Fibroblast of lung (primary cell): Measurements from ENCODE around the gene APOA4. TPM values are rescaled to one million over a fixed set of nuclear protein-coding genes. Genes with fewer than 3 reads are reported as not detected.

ENCODE experiments used
- DNase-seq, 2 donors: peaks; one replicate each; pipeline versions ENCODE4 v3.0.0 to v3.0.0-alpha.2; 2010; ENCODE audit warnings: low read depth in 2 of 2
- H2AFZ ChIP-seq: 2 replicates; pipeline ENCODE4 v1.5.1; 2012; ENCODE audit warnings: low read length, control low read depth, inconsistent platforms
- H3K27ac ChIP-seq: 2 replicates; pipeline ENCODE4 v1.5.1; 2011; ENCODE audit warnings: low read length, control low read depth; ENCODE audit not compliant: insufficient read depth
- H3K27me3 ChIP-seq: 2 replicates; pipeline ENCODE4 v1.5.1; 2011; ENCODE audit warnings: mild to moderate bottlenecking, low read length; ENCODE audit not compliant: control insufficient read depth, insufficient read depth
- H3K36me3 ChIP-seq: 2 replicates; pipeline ENCODE4 v1.5.1; 2011; ENCODE audit warnings: low read length; ENCODE audit not compliant: control insufficient read depth, insufficient read depth
- H3K4me1 ChIP-seq: 2 replicates; pipeline ENCODE4 v1.5.1; 2011; ENCODE audit warnings: low read length; ENCODE audit not compliant: control insufficient read depth, insufficient read depth; ENCODE audit errors: extremely low read depth
- H3K4me2 ChIP-seq: 2 replicates; pipeline ENCODE4 v1.5.1; 2011; ENCODE audit warnings: low read length, control low read depth; ENCODE audit not compliant: insufficient read depth; ENCODE audit errors: extremely low read depth
- H3K4me3 ChIP-seq, 4 experiments: fragments of 200-600 bp in 1 of 4; sonication (generic) in 1 of 4; replicated peaks in 1 of 4; 2 replicates each; pipeline ENCODE4 v1.5.1; 2011 to 2016; ENCODE audit warnings: low read length in 4 of 4, low read depth in 3 of 4, mild to moderate bottlenecking in 3 of 4, control low read depth in 2 of 4, inconsistent platforms in 1 of 4, mixed read lengths in 1 of 4; ENCODE audit not compliant: insufficient read depth in 1 of 4; ENCODE audit errors: control extremely low read depth in 1 of 4
- H3K79me2 ChIP-seq: 2 replicates; pipeline ENCODE4 v1.5.1; 2012; ENCODE audit warnings: mild to moderate bottlenecking, low read length, inconsistent platforms; ENCODE audit not compliant: control insufficient read depth, insufficient read depth
- H3K9ac ChIP-seq: 2 replicates; pipeline ENCODE4 v1.5.1; 2011; ENCODE audit warnings: mild to moderate bottlenecking, low read length, control low read depth; ENCODE audit not compliant: insufficient read depth
- H3K9me3 ChIP-seq: 2 replicates; pipeline ENCODE4 v1.5.1; 2012; ENCODE audit warnings: low read depth, low read length; ENCODE audit not compliant: control insufficient read depth, insufficient read depth
- H4K20me1 ChIP-seq: 2 replicates; pipeline ENCODE4 v1.5.1; 2011; ENCODE audit warnings: low read length; ENCODE audit not compliant: control insufficient read depth, insufficient read depth; ENCODE audit errors: extremely low read depth
- EZH2 ChIP-seq: IDR thresholded peaks from 2 replicates; pipeline ENCODE4 v1.5.1; 2012; ENCODE audit warnings: low read length, control low read depth, mild to moderate bottlenecking; ENCODE audit errors: missing control alignments
- polyA minus RNA-seq: library from RNA; depleted of rRNA, polyadenylated mRNA; stranded (reverse); fragments of >200 nt; gene quantifications from 2 replicates; pipeline ENCODE4 v1.2.3, GENCODE V29; 2011; ENCODE audit warnings: low replicate concordance
- polyA plus RNA-seq, 2 donors: library from polyadenylated mRNA; depleted of rRNA in 1 of 2; stranded (reverse) in 1 of 2; unstranded in 1 of 2; fragments of >200 nt; gene quantifications; 2 replicates each; pipeline ENCODE4 v1.2.1, GENCODE V29; 2011 to 2012; ENCODE audit warnings: missing spikeins in 1 of 2
- total RNA-seq: library from RNA; depleted of rRNA; stranded (reverse); fragments of >200 nt; gene quantifications from 2 replicates; pipeline ENCODE4 v1.2.1, GENCODE V29; 2014
- TF ChIP-seq, protein P1 (sequence below), 2 donors: IDR thresholded peaks in 1 of 2; conservative IDR thresholded peaks in 1 of 2; 1 replicate in 1 of 2; 2 replicates in 1 of 2; pipeline ENCODE4 v1.5.1; 2011 to 2012; ENCODE audit warnings: low read length in 2 of 2, control low read depth in 1 of 2, inconsistent platforms in 1 of 2, low read depth in 1 of 2, mild to moderate bottlenecking in 1 of 2

APOA4 gene
- total RNA-seq (not detected in 2 replicates), polyA plus RNA-seq (not detected in 2 replicates), polyA minus RNA-seq (not detected in 2 replicates)
- not detected in 2 replicates for polyA plus RNA-seq (2012)

DNA sequence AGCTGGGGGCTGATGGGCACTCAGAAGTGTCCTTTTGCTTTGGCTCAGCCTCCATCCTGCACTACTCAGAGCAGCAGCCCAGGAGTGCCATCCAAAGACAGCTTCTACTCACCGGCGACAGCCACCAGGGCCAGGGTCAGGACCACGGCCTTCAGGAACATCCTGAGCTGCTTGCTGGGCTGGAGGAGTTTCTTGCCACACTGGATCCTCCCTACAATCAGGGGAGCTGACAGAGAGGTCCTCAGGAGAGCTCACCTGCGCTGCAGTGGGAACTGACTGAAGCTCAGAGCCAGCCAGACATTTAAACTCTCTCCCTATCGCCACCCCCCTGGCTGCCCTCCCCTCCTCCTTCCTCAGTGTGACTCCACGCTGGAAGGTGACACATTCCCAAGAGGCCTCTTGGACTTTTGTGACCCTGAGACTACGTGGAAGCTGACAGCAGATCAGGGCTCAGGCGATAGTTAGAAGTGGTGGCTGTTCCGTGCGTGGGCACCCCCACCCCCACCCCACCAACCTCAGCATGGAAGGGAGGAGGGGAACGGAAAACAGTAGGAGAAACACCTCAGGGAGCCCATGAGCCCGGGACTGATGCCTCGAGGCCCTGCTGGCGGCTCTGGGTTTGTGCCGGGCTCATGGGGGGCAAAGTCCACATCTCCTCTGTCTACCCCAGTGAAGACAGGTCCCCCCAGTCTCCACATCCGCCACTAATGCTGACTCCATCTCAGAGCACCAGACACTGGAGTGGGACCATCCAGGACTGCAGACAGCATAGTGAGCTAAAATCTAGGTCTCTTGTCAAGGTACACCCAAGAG lies at the start of gene APOA4:
Gene APOA4 (minus strand): TSS at position 274 of the 813 bp plus-strand sequence. CDS start 113 bp downstream, at position 161.
- no peak within 1 kb of the TSS for H2AFZ ChIP-seq
- H3K9me3 ChIP-seq = no peaks in the 10 kb centered on the region
- H3K27ac ChIP-seq = no peak within 1 kb of the TSS
- H3K4me2 ChIP-seq = no peak within 1 kb of the TSS
- no peak within 1 kb of the TSS for H3K9ac ChIP-seq
- no peaks in the 10 kb centered on the region for H4K20me1 ChIP-seq
- H3K4me3 ChIP-seq = no peak within 1 kb of the TSS
- H3K4me1 ChIP-seq = no peaks in the 10 kb centered on the region
- peaks cover 5% of the 10 kb centered on the region for H3K27me3 ChIP-seq
- DNase-seq = no peak
- no peaks in the 10 kb centered on the region for H3K36me3 ChIP-seq
- TF ChIP-seq, protein P1, sequence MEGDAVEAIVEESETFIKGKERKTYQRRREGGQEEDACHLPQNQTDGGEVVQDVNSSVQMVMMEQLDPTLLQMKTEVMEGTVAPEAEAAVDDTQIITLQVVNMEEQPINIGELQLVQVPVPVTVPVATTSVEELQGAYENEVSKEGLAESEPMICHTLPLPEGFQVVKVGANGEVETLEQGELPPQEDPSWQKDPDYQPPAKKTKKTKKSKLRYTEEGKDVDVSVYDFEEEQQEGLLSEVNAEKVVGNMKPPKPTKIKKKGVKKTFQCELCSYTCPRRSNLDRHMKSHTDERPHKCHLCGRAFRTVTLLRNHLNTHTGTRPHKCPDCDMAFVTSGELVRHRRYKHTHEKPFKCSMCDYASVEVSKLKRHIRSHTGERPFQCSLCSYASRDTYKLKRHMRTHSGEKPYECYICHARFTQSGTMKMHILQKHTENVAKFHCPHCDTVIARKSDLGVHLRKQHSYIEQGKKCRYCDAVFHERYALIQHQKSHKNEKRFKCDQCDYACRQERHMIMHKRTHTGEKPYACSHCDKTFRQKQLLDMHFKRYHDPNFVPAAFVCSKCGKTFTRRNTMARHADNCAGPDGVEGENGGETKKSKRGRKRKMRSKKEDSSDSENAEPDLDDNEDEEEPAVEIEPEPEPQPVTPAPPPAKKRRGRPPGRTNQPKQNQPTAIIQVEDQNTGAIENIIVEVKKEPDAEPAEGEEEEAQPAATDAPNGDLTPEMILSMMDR (conservative IDR thresholded peaks at IDR 0.05 in 1 of 2, IDR thresholded peaks at IDR 0.05 in 1 of 2; ENCODE audit: low read depth in 1 of 2, low read length in 2 of 2) = no peak
- H3K79me2 ChIP-seq = no peaks in the 10 kb centered on the region

DNA sequence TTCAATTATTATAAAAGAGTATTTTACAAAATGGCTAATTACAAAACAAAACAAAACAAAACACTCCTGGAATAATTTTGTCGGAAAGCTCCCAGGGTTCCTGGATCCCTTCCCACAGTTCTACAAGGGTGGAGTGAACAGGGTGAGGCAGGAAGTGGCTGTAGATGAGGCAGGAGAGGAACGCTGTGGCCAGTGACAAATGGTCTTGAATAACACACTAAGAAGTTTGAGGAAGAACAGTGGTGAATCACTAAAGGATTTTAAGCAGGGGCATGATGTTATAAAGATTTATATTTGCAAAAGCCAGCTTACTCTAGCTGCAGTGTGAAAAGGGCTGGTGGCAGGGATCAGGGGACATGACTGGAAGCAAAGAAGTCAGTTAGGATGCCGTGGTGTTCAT lies 48.1 kb upstream of the APOA4 start:
- H3K4me1 ChIP-seq = peaks cover 5% of the 10 kb centered on the region
- H3K4me2 ChIP-seq = no peak overlapping the region
- no peaks in the 10 kb centered on the region for H3K9me3 ChIP-seq
- H3K4me3 ChIP-seq = no peak overlapping the region
- TF ChIP-seq, protein P1 (conservative IDR thresholded peaks at IDR 0.05 in 1 of 2, IDR thresholded peaks at IDR 0.05 in 1 of 2; ENCODE audit: low read depth in 1 of 2, low read length in 2 of 2) = no peak
- H3K27me3 ChIP-seq = no peaks in the 10 kb centered on the region
- no peaks in the 10 kb centered on the region for H4K20me1 ChIP-seq
- H3K27ac ChIP-seq = peak overlapping the region; percentile 53
- H3K9ac ChIP-seq = no peak overlapping the region
- H3K79me2 ChIP-seq = no peaks in the 10 kb centered on the region
- H3K36me3 ChIP-seq = peaks cover 11% of the 10 kb centered on the region
- DNase-seq = peak; percentile 78 to 95
- no peak overlapping the region for H2AFZ ChIP-seq

DNA sequence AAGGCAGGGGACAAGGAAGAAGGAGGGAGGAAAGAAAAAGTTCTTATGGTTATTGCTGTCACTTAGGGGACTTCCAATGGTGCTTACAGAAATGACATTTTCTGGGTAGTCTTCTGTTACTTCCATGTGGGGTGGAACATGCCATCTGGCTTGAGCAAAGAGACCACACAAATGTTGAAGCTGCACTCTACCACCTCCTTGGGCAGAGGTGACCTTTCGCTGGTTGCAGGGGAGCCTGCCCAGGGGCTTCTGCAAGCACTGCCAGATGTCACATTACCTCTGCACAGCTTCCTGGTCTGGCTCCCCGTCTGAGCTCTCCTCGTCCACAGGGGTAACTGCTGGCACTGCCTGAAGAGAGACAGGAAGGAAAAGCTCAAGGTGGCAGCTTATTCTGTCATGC lies 47.0 kb upstream of the APOA4 start:
- no peaks in the 10 kb centered on the region for H3K27me3 ChIP-seq
- no peak for DNase-seq
- H3K36me3 ChIP-seq = peaks cover 10% of the 10 kb centered on the region
- H3K9me3 ChIP-seq = no peaks in the 10 kb centered on the region
- no peak overlapping the region for H3K9ac ChIP-seq
- H4K20me1 ChIP-seq = no peaks in the 10 kb centered on the region
- no peak overlapping the region for H3K4me2 ChIP-seq
- H3K4me1 ChIP-seq = peaks cover 5% of the 10 kb centered on the region
- no peak overlapping the region for H3K4me3 ChIP-seq
- H3K27ac ChIP-seq = no peak overlapping the region
- H2AFZ ChIP-seq = no peak overlapping the region
- TF ChIP-seq EZH2 = no peak
- TF ChIP-seq, protein P1 (conservative IDR thresholded peaks at IDR 0.05 in 1 of 2, IDR thresholded peaks at IDR 0.05 in 1 of 2; ENCODE audit: low read depth in 1 of 2, low read length in 2 of 2) = no peak
- no peaks in the 10 kb centered on the region for H3K79me2 ChIP-seq
